Skin epidermis (tissue), 12 donors: ENCODE data around the gene LDLRAD4.

Experiments used
- H3K27ac ChIP-seq, 21 experiments: fragments of 200-600 bp; sonication (generic) in 11 of 21; one replicate each; pipeline ENCODE4 v1.5.0; 2020; ENCODE audit warnings: mild to moderate bottlenecking in 3 of 21, inconsistent platforms in 2 of 21, moderate library complexity in 2 of 21
- H3K4me3 ChIP-seq, 7 experiments: fragments of 200-600 bp; sonication (generic) in 2 of 7; one replicate each; pipeline ENCODE4 v1.5.0; 2020; ENCODE audit warnings: inconsistent platforms in 2 of 7, mild to moderate bottlenecking in 2 of 7, moderate library complexity in 1 of 7

LDLRAD4 gene

DNA sequence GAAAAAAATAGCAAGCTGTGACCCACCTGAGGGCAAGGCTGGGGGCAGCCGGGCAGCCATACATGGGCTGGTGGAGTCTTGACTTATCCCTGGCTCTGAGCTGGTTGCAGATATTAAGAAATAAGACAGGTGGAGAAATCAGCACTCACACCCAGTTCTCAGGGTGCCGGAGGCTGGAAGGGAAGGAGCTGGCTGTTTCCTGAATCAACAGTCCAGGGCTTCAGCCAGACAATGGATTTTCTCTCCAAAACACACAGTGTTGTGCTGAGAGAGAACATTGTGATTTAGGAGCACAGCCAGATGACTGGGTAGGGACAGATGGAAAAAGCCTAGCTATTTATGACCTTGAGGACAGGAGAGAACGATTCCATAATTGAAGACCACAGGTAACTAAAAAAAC lies 208.8 kb downstream of the LDLRAD4 start:
- H3K27ac ChIP-seq = peak overlapping the region in 2 of 21 experiments; percentile 12 to 33
- H3K4me3 ChIP-seq = no peak overlapping the region

- no peak overlapping the region for H3K4me3 ChIP-seq
- no peak overlapping the region for H3K27ac ChIP-seq
Observed at GRCh38 chr18:13428319-13428718, 209.8 kb downstream of the LDLRAD4 start.

- H3K27ac ChIP-seq = no peak overlapping the region
Observed at GRCh38 chr18:13429016-13429415, 210.5 kb downstream of the LDLRAD4 start.

GRCh38 chr18:13429884-13430510 lies 211.4 kb downstream of the LDLRAD4 start:
- Histone ChIP-seq H3K4me3 (no peak overlapping the region), H3K27ac (no peak overlapping the region)

More at GRCh38 chr18:13429016-13429415, 210.5 kb downstream of the LDLRAD4 start:
- H3K4me3 ChIP-seq = no peak overlapping the region

- no peak overlapping the region for H3K4me3 ChIP-seq
- no peak overlapping the region for H3K27ac ChIP-seq
Observed at GRCh38 chr18:13430663-13431062, 212.1 kb downstream of the LDLRAD4 start.

DNA sequence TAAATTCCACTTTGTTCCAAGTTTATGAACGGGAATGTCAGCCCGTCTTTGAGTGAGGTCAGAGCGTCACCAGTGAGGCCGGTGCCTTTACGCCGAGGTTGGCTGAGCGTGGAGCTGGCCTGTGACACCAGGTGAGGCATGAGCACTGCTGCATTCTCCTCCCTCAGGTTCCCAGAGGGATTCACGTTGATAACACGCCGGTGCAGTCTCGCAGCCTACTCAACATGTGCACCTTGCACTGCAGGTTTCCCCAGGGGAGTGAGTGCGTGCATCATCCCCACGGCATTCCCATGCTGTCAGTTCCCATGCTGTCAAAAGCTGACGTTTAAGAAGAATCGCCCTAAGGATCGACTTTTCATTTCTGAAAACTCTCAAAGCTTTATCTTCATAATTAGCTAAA lies 213.3 kb downstream of the LDLRAD4 start:
- no peak overlapping the region for H3K4me3 ChIP-seq

DNA sequence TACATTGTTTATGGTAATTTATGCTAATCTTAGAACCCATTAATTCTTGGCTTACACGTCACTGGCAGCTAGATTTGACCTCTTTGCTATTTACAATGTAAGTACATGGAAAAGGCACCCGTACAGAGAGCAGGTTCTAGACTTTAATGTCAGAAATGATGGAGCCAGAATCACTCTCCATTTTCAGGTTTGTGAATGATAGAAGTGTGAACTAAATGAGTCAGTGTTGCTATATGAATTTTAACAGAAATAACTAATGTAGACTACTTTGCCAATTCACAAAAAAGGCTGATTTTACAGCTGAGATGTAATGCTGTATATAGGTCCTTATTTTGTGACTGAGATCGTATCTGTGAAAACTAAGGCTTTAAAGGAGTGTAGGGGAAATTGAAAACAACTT lies 214.6 kb downstream of the LDLRAD4 start:
- Histone ChIP-seq H3K4me3 (no peak overlapping the region), H3K27ac (no peak overlapping the region)

More for the DNA sequence above, 213.3 kb downstream of the LDLRAD4 start:
- no peak overlapping the region for H3K27ac ChIP-seq

- no peak overlapping the region for H3K27ac ChIP-seq
- no peak overlapping the region for H3K4me3 ChIP-seq
Observed at GRCh38 chr18:13433685-13434084, 215.1 kb downstream of the LDLRAD4 start.

GRCh38 chr18:13434854-13435253 lies 216.3 kb downstream of the LDLRAD4 start:
- Histone ChIP-seq H3K27ac (peak overlapping the region in 1 of 21 experiments; percentile 76), H3K4me3 (no peak overlapping the region)

DNA sequence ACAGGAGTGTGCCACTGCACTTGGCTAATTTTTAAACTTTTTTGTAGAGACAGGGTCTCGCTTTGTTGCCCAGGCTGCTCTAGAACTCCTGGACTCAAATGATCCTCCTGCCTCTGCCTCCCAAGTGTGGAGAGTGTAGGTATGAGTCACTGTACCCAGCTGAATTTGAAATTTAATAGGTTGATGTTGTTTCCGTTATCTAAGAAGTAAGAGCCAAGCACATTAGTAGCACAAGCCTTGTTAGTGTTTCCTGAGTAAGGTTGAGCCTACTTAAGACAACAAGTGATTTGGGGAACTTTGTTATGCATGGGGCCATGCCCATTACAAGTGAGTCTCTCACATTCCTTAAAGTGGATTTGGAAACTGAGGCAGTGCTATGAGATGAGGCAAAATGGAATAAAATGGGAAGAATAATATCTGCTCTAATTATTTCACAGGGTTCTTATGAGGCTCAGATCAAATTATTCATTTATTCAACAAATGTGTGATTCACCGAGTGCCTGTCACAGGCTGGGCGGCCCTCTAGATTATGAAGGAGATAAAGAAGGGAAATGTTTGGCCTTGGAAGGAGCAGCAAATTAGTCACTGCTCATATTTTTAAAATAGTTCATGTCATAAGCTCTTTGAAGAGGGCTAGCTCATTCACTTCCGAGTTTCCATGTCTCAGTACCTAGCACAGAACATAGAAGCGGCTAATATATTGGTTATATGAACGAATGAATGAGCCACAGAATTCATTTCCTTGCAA lies 217.2 kb downstream of the LDLRAD4 start:
- Histone ChIP-seq H3K4me3 (no peak overlapping the region), H3K27ac (peak overlapping the region in 10 of 21 experiments; percentile 5 to 76 (median 44))

GRCh38 chr18:13436576-13436975 lies 218.0 kb downstream of the LDLRAD4 start:
- Histone ChIP-seq H3K4me3 (no peak overlapping the region), H3K27ac (peak overlapping the region in 10 of 21 experiments; percentile 5 to 76 (median 33))

- H3K27ac ChIP-seq = peak overlapping the region in 7 of 21 experiments; percentile 4 to 76 (median 39)
Observed at GRCh38 chr18:13437034-13437433, 218.5 kb downstream of the LDLRAD4 start.

GRCh38 chr18:13437796-13438506 lies 219.4 kb downstream of the LDLRAD4 start:
- Histone ChIP-seq H3K4me3 (no peak overlapping the region), H3K27ac (peak overlapping the region in 2 of 21 experiments; percentile 37 to 63)

More at GRCh38 chr18:13437034-13437433, 218.5 kb downstream of the LDLRAD4 start:
- H3K4me3 ChIP-seq = no peak overlapping the region

GRCh38 chr18:13438507-13439056 lies 220.0 kb downstream of the LDLRAD4 start:
- Histone ChIP-seq H3K27ac (no peak overlapping the region), H3K4me3 (no peak overlapping the region)

GRCh38 chr18:13439461-13439860 lies 220.9 kb downstream of the LDLRAD4 start:
- H3K4me3 ChIP-seq = no peak overlapping the region
- H3K27ac ChIP-seq = no peak overlapping the region

- no peak overlapping the region for H3K27ac ChIP-seq
- H3K4me3 ChIP-seq = no peak overlapping the region
Observed at GRCh38 chr18:13440277-13441248, 222.0 kb downstream of the LDLRAD4 start.

GRCh38 chr18:13441736-13442135 lies 223.2 kb downstream of the LDLRAD4 start:
- no peak overlapping the region for H3K27ac ChIP-seq
- H3K4me3 ChIP-seq = no peak overlapping the region

DNA sequence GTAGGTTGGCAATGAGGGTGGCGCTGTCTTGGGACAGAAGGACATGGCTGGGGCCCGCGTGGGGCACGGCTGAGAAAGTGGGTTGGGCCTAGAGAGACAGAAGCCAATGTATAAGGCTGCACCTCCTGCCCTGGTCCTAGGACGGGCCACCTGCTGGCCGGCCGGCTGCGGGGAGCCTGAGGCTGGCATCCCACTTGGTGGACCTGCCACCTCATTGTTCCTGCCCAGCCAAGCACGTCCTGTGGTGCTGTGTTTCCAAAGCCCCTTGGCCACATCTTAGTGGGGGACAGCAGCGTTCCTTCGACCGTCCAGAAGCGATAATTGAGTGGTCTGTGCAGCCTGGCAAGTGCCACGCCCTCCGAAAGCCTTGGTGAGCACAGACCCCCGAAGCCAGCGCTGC lies 223.9 kb downstream of the LDLRAD4 start:
- no peak overlapping the region for H3K4me3 ChIP-seq
- H3K27ac ChIP-seq = no peak overlapping the region

- no peak overlapping the region for H3K4me3 ChIP-seq
- H3K27ac ChIP-seq = no peak overlapping the region
Observed at GRCh38 chr18:13443552-13443951, 225.0 kb downstream of the LDLRAD4 start.
